Transverse colon (tissue), 4 donors: ENCODE results near the gene DNHD1. TPM values are rescaled to one million over a fixed set of nuclear protein-coding genes. Genes with fewer than 3 reads are reported as not detected.

ENCODE experiments used
- DNase-seq: peaks from one replicate; pipeline ENCODE4 v3.0.0-alpha.2; 2019
- H3K27ac ChIP-seq, 4 donors: fragments of 200-600 bp; sonication (generic); 2 replicates each; pipeline ENCODE4 v1.5.1; 2016 to 2018; ENCODE audit warnings: inconsistent platforms in 4 of 4
- H3K27me3 ChIP-seq: fragments of 200-600 bp; sonication (generic); 2 replicates; pipeline ENCODE4 v1.5.1; 2017; ENCODE audit warnings: inconsistent platforms
- H3K36me3 ChIP-seq, 4 donors: fragments of 200-600 bp; sonication (generic); 2 replicates each; pipeline ENCODE4 v1.5.1; 2017 to 2019; ENCODE audit warnings: inconsistent platforms in 4 of 4
- H3K4me1 ChIP-seq, 4 donors: fragments of 200-600 bp; sonication (generic); 2 replicates each; pipeline ENCODE4 v1.5.1; 2017 to 2020; ENCODE audit warnings: inconsistent platforms in 4 of 4
- H3K4me3 ChIP-seq, 4 donors: fragments of 200-600 bp; sonication (generic); 1 replicate in 1 of 4; 2 replicates in 3 of 4; pipeline versions ENCODE4 v1.5.1 to v1.6.1; 2017 to 2019; ENCODE audit warnings: inconsistent platforms in 4 of 4
- H3K9me3 ChIP-seq, 2 donors: fragments of 200-600 bp; sonication (generic); 2 replicates each; pipeline ENCODE4 v1.5.1; 2017 to 2019; ENCODE audit warnings: inconsistent platforms in 2 of 2
- EP300 ChIP-seq: sonication (generic); formaldehyde crosslinking; IDR thresholded peaks from one replicate; pipeline ENCODE4 v1.6.1; 2017; ENCODE audit warnings: antibody characterized with exemption, low read depth
- POLR2A ChIP-seq: fragments of 450-650 bp; IDR thresholded peaks from one replicate; pipeline ENCODE4 v1.6.1; 2016; ENCODE audit warnings: antibody characterized with exemption, mild to moderate bottlenecking, moderate library complexity
- POLR2AphosphoS5 ChIP-seq, 3 donors: sonication (generic); formaldehyde crosslinking; IDR thresholded peaks; one replicate each; pipeline ENCODE4 v1.6.1; 2016; ENCODE audit warnings: antibody characterized with exemption in 3 of 3
- WGBS, 2 donors: methylation state at CpG; one replicate each; pipeline ENCODE4 v1.1.5; 2018; ENCODE audit warnings: low coverage in 1 of 2; 5-methylcytosine and 5-hydroxymethylcytosine counted together
- in situ Hi-C, 4 donors: fragments of 200-750 bp; cut with MboI; loops; one replicate each; pipeline versions ENCODE4 v1.15.0 to v1.15.1; 2017; ENCODE audit warnings: low sequenced_read_pairs in 3 of 4, low pct_ligation_motif_present in 1 of 4, low pct_unique_long_range_greater_than_20kb in 1 of 4
- intact Hi-C: fragments of 100-400 bp; cut with DNase I; formaldehyde crosslinking; loops from one replicate; pipeline ENCODE4 v1.15.1; 2023; ENCODE audit warnings: low total_unique reads
- total RNA-seq, 4 donors: library from RNA; depleted of rRNA; stranded (reverse); fragments of >200 nt; gene quantifications; one replicate each; pipeline ENCODE4 v1.1.0, GENCODE V29; 2016
- TF ChIP-seq, protein P1 (sequence below), 5 experiments: fragments of 200-600 bp in 3 of 5; fragments of 450-650 bp in 2 of 5; sonication (generic) in 3 of 5; IDR thresholded peaks; 1 replicate in 2 of 5; 2 replicates in 3 of 5; pipeline ENCODE4 v1.5.1; 2016 to 2017; ENCODE audit warnings: antibody characterized with exemption in 5 of 5, inconsistent platforms in 3 of 5, mild to moderate bottlenecking in 2 of 5, moderate library complexity in 1 of 5

The DNHD1 gene, protein sequence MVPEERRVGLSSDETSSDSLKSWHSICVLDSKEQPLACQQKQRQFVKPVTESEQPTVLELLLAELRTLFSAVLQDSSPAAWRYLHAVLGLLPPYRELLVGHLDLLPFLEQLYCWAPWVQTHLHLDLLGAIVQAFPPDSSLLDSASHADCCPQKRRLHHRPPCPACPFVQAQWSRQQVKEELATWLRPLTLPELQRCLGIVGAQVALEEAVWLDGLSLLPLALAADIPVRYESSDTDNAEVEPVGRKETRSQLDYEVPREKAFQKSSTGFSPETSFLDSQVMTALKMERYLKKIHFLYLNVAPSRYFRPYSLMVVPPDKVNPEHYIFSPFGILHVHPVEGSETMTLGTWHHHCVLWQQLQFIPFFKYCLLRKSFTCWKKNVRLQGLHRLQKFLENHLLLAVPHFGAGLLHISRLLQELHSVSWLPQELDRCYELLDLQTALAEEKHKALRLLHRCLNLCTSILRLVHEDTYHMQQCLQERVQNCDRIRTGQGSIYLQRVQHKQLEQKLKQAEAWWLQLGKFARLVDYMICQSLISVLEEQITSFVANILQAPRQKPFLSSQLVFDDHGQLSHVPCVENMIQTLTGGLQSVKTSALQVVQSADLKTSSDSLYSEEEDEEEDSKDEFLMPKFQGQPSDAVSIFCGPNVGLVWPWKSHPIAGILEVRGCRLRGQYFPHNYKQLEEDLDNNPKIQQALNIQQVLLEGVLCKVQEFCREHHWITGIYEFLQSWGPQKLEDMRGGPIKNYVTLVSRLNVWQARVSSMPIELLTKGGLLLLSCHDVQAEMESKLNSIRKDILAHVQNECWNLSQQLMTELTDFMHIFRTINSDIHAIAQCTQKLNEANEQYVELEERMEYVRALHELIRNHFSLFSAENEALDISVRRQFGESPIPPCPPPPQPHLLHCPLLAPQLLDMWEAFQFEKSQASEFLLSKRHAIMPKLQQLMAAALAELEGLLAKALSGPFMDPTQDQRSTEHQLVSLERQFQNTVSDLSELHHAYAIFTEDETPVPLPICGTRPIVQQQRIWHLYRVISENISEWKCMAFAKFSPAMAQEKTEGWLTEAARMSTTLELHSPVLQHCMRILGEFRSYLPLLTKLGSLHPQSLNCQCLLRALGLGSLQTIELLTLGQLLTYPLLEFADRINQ (N-terminal part only)
- 10 to 100 TPM; 19.3 to 57.5 (median 34.0) TPM for total RNA-seq

DNA sequence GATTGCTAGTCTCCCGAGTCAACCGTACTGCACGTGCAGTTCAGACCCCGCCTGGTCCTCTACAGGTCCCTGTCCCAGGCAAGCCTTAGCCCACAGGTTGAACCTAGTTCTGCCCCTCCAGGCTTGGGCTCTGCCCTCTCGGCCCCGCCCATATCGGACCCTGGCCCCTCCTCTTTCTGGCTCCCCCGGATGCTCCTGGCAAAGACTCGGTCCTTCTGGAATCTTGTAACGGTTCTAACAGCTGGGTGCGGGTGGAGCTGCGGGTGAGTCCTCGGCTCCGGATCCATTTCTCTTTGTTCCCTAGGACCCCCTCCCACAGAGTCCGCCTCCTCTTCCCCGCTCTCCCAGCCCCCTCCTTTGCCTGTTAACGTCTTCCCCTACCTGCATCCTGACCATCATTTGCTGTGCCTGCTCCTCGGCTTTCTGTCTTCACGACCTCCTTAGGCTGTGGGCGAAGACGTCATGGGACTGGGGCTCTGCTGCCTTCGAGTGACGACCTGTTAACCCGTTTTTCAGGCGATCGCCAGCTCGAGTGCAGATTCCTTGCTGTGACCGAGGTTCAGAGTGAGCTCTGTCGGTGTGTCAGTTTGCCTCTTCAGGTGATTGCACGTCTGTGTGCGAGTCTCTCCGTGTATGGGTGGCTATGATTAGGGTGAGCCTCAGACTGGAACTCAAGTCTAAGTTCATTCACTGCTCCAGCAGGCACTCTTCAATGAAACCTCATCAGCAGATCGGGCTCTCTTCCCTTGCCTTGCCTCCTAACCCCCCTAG is at the start of gene DNHD1:
Gene DNHD1, plus strand, starts transcription at position 212 of the 771 bp plus-strand sequence. CDS start 936 bp downstream, outside the sequence.
- 67 to 80% methylated on average over 5 to 33 of the region's 33 CpGs for WGBS, 2 donors
- DNase-seq: no peak
- in situ Hi-C loops (no loop called here), intact Hi-C loops (no loop called here)
- H3K9me3 ChIP-seq: no peaks in the 10 kb centered on the region
- peaks cover 0 to 6% (median 0%) of the 10 kb centered on the region in 4 donors for H3K36me3 ChIP-seq
- peaks cover 0 to 6% (median 0%) of the 10 kb centered on the region in 4 donors for H3K4me1 ChIP-seq
- no peaks in the 10 kb centered on the region for H3K27me3 ChIP-seq
- peak within 1 kb of the TSS in 3 of 4 donors; percentile 3 to 22 (median 14) for H3K4me3 ChIP-seq
- TF ChIP-seq POLR2AphosphoS5 (IDR thresholded peaks at IDR 0.05): no peak
- no peak for TF ChIP-seq POLR2A
- no peak for TF ChIP-seq EP300
- TF ChIP-seq, protein P1, sequence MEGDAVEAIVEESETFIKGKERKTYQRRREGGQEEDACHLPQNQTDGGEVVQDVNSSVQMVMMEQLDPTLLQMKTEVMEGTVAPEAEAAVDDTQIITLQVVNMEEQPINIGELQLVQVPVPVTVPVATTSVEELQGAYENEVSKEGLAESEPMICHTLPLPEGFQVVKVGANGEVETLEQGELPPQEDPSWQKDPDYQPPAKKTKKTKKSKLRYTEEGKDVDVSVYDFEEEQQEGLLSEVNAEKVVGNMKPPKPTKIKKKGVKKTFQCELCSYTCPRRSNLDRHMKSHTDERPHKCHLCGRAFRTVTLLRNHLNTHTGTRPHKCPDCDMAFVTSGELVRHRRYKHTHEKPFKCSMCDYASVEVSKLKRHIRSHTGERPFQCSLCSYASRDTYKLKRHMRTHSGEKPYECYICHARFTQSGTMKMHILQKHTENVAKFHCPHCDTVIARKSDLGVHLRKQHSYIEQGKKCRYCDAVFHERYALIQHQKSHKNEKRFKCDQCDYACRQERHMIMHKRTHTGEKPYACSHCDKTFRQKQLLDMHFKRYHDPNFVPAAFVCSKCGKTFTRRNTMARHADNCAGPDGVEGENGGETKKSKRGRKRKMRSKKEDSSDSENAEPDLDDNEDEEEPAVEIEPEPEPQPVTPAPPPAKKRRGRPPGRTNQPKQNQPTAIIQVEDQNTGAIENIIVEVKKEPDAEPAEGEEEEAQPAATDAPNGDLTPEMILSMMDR (IDR thresholded peaks at IDR 0.05): no peak
- H3K27ac ChIP-seq: peak within 1 kb of the TSS; percentile 30 to 58 (median 42)

DNA sequence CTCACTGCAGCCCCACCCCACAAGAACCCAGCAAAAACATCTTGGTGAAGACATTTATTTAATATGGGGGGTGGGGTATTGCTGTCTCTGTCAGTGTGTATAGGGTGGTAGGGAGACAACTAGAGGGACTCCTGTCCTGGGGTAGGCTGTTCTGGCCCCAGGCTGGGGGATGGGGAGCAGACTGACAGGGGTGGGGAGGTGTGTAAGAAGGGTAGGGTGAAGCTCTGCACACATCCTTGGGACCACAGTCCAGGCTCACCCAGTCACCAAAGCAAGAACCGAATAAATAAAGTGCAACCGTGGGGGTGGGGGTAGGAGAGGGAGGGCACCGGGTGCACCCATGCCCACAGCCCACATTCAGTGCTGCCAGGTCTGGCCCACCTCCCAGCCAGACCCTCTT is 48.5 kb upstream of the DNHD1 start:
- in situ Hi-C loops: loop anchor here in 3 of 4 donors (10.0 kb wide), 3 partner anchors 56 to 74 kb away; no protein-coding TSS in a partner anchor
- 90% methylated on average over 3 of the region's 3 CpGs; no CpG with 5 or more reads in 1 of the 2 donors for WGBS, 2 donors
- intact Hi-C loops: no loop called here

DNA sequence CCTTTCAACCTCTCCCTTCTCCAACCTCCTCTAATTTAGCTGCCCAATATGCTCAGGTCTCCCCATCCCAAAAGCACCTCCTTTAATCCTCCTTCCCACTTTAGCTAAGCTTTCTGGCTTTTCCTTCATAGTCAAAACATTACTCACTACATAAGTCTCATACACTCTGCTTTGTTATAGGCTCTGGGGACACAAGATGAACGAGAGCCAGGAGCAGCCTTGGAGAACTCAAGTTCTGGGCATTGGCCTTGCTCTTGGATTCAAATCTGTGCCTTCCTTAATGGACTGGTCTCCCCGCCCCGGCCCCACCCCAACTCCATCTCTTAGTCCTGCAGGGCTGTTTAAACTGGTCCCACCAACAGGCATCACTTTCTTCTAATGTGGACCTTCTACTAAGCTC is 44.9 kb upstream of the DNHD1 start:
- Histone ChIP-seq H3K4me3 (no peak overlapping the region), H3K36me3 (peaks cover 0 to 41% (median 15%) of the 10 kb centered on the region in 4 donors), H3K4me1 (no peaks in the 10 kb centered on the region), H3K27me3 (no peaks in the 10 kb centered on the region), H3K9me3 (no peaks in the 10 kb centered on the region), H3K27ac (no peak overlapping the region)
- WGBS, 2 donors: 81% methylated on average over 3 of the region's 3 CpGs; no CpG with 5 or more reads in 1 of the 2 donors
- TF ChIP-seq EP300: no peak
- no peak for TF ChIP-seq POLR2A
- TF ChIP-seq, protein P1 (IDR thresholded peaks at IDR 0.05): no peak
- no peak for TF ChIP-seq POLR2AphosphoS5 (IDR thresholded peaks at IDR 0.05)
- intact Hi-C loops: no loop called here
- DNase-seq: no peak
- in situ Hi-C loops: no loop called here

More for the DNA sequence above, 48.5 kb upstream of the DNHD1 start:
- H3K9me3 ChIP-seq: no peaks in the 10 kb centered on the region
- H3K27ac ChIP-seq: no peak overlapping the region
- H3K36me3 ChIP-seq: peaks cover 0 to 19% (median 8%) of the 10 kb centered on the region in 4 donors
- H3K4me1 ChIP-seq: no peaks in the 10 kb centered on the region
- TF ChIP-seq, protein P1 (IDR thresholded peaks at IDR 0.05): no peak
- TF ChIP-seq POLR2A (no peak), POLR2AphosphoS5 (IDR thresholded peaks at IDR 0.05) (no peak), EP300 (no peak)
- no peak overlapping the region for H3K4me3 ChIP-seq
- H3K27me3 ChIP-seq: no peaks in the 10 kb centered on the region
- no peak for DNase-seq
